GM12891 (cell line): ENCODE results near the gene FRYL.
"Not testable (repeated sequence)": the region's sequence is repeated elsewhere in the genome, so short reads cannot be mapped to it uniquely, and the experiment has no call there.

ENCODE experiments used
- POLR2A ChIP-seq: IDR thresholded peaks from 2 replicates; pipeline ENCODE4 v1.6.1; 2011; ENCODE audit warnings: low read depth, low read length, control low read depth
- POLR2AphosphoS5 ChIP-seq: IDR thresholded peaks from 2 replicates; pipeline ENCODE4 v1.6.1; 2011; ENCODE audit warnings: low read depth, low read length, control low read depth
- TAF1 ChIP-seq: IDR thresholded peaks from 2 replicates; pipeline ENCODE4 v1.6.1; 2011; ENCODE audit warnings: low read depth, low read length, control low read depth

DNA sequence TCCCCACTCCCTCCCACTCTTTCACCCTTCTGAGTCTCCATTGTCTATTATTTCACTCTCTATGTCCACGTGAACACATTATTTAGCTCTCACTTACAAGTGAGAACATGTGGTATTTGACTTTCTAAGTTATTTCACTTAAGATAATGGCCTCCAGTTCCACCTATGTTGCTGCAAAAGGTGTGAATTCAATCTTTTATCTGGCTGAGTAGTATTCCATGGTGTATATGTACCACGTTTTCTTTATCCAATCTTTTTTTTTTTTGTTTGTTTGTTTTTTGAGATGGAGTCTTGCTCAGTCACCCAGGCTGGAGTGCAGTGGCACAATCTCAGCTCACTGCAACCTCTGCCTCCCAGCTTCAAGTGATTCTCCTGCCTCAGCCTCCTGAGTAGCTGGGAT, 20.1 kb upstream of the FRYL start:
- not testable (repeated sequence) for TF ChIP-seq POLR2AphosphoS5, TAF1, POLR2A
